Fibroblast of lung (primary cell): ENCODE data around the gene WDR7. TPM values are rescaled to one million over a fixed set of nuclear protein-coding genes. Genes with fewer than 3 reads are reported as not detected.

Experiments
- DNase-seq, 2 donors: peaks; one replicate each; pipeline versions ENCODE4 v3.0.0 to v3.0.0-alpha.2; 2010; ENCODE audit warnings: low read depth in 2 of 2
- H2AFZ ChIP-seq: 2 replicates; pipeline ENCODE4 v1.5.1; 2012; ENCODE audit warnings: low read length, control low read depth, inconsistent platforms
- H3K27ac ChIP-seq: 2 replicates; pipeline ENCODE4 v1.5.1; 2011; ENCODE audit warnings: low read length, control low read depth; ENCODE audit not compliant: insufficient read depth
- H3K27me3 ChIP-seq: 2 replicates; pipeline ENCODE4 v1.5.1; 2011; ENCODE audit warnings: mild to moderate bottlenecking, low read length; ENCODE audit not compliant: control insufficient read depth, insufficient read depth
- H3K36me3 ChIP-seq: 2 replicates; pipeline ENCODE4 v1.5.1; 2011; ENCODE audit warnings: low read length; ENCODE audit not compliant: control insufficient read depth, insufficient read depth
- H3K4me1 ChIP-seq: 2 replicates; pipeline ENCODE4 v1.5.1; 2011; ENCODE audit warnings: low read length; ENCODE audit not compliant: control insufficient read depth, insufficient read depth; ENCODE audit errors: extremely low read depth
- H3K4me2 ChIP-seq: 2 replicates; pipeline ENCODE4 v1.5.1; 2011; ENCODE audit warnings: low read length, control low read depth; ENCODE audit not compliant: insufficient read depth; ENCODE audit errors: extremely low read depth
- H3K4me3 ChIP-seq, 4 experiments: fragments of 200-600 bp in 1 of 4; sonication (generic) in 1 of 4; replicated peaks in 1 of 4; 2 replicates each; pipeline ENCODE4 v1.5.1; 2011 to 2016; ENCODE audit warnings: low read length in 4 of 4, low read depth in 3 of 4, mild to moderate bottlenecking in 3 of 4, control low read depth in 2 of 4, inconsistent platforms in 1 of 4, mixed read lengths in 1 of 4; ENCODE audit not compliant: insufficient read depth in 1 of 4; ENCODE audit errors: control extremely low read depth in 1 of 4
- H3K79me2 ChIP-seq: 2 replicates; pipeline ENCODE4 v1.5.1; 2012; ENCODE audit warnings: mild to moderate bottlenecking, low read length, inconsistent platforms; ENCODE audit not compliant: control insufficient read depth, insufficient read depth
- H3K9ac ChIP-seq: 2 replicates; pipeline ENCODE4 v1.5.1; 2011; ENCODE audit warnings: mild to moderate bottlenecking, low read length, control low read depth; ENCODE audit not compliant: insufficient read depth
- H3K9me3 ChIP-seq: 2 replicates; pipeline ENCODE4 v1.5.1; 2012; ENCODE audit warnings: low read depth, low read length; ENCODE audit not compliant: control insufficient read depth, insufficient read depth
- H4K20me1 ChIP-seq: 2 replicates; pipeline ENCODE4 v1.5.1; 2011; ENCODE audit warnings: low read length; ENCODE audit not compliant: control insufficient read depth, insufficient read depth; ENCODE audit errors: extremely low read depth
- CTCF ChIP-seq, 2 donors: IDR thresholded peaks in 1 of 2; conservative IDR thresholded peaks in 1 of 2; 1 replicate in 1 of 2; 2 replicates in 1 of 2; pipeline ENCODE4 v1.5.1; 2011 to 2012; ENCODE audit warnings: low read length in 2 of 2, control low read depth in 1 of 2, inconsistent platforms in 1 of 2, low read depth in 1 of 2, mild to moderate bottlenecking in 1 of 2
- EZH2 ChIP-seq: IDR thresholded peaks from 2 replicates; pipeline ENCODE4 v1.5.1; 2012; ENCODE audit warnings: low read length, control low read depth, mild to moderate bottlenecking; ENCODE audit errors: missing control alignments
- polyA plus RNA-seq, 2 donors: library from polyadenylated mRNA; depleted of rRNA in 1 of 2; stranded (reverse) in 1 of 2; unstranded in 1 of 2; fragments of >200 nt; gene quantifications; 2 replicates each; pipeline ENCODE4 v1.2.1, GENCODE V29; 2011 to 2012; ENCODE audit warnings: missing spikeins in 1 of 2
- total RNA-seq: library from RNA; depleted of rRNA; stranded (reverse); fragments of >200 nt; gene quantifications from 2 replicates; pipeline ENCODE4 v1.2.1, GENCODE V29; 2014

WDR7 gene
- total and polyA plus RNA-seq, 2 donors (not counting 1 experiment from before 2014, with no cell fraction given) = 7.2 to 27.2 TPM

GRCh38 chr18:56844556-56844955 is 193.4 kb downstream of the WDR7 start:
- no peaks in the 10 kb centered on the region for H3K27me3 ChIP-seq
- H3K4me1 ChIP-seq = no peaks in the 10 kb centered on the region
- no peaks in the 10 kb centered on the region for H3K79me2 ChIP-seq
- no peak overlapping the region for H3K4me3 ChIP-seq
- H4K20me1 ChIP-seq = no peaks in the 10 kb centered on the region
- H2AFZ ChIP-seq = no peak overlapping the region
- no peak overlapping the region for H3K9ac ChIP-seq
- H3K4me2 ChIP-seq = no peak overlapping the region
- TF ChIP-seq CTCF (conservative IDR thresholded peaks at IDR 0.05 in 1 of 2, IDR thresholded peaks at IDR 0.05 in 1 of 2; ENCODE audit: low read depth in 1 of 2, low read length in 2 of 2) = no peak
- H3K36me3 ChIP-seq = no peaks in the 10 kb centered on the region
- H3K9me3 ChIP-seq = no peaks in the 10 kb centered on the region
- DNase-seq = no peak
- H3K27ac ChIP-seq = no peak overlapping the region

GRCh38 chr18:56851774-56852173 is 200.6 kb downstream of the WDR7 start:
- no peak overlapping the region for H3K4me3 ChIP-seq
- H4K20me1 ChIP-seq = no peaks in the 10 kb centered on the region
- no peaks in the 10 kb centered on the region for H3K27me3 ChIP-seq
- H3K9ac ChIP-seq = no peak overlapping the region
- no peaks in the 10 kb centered on the region for H3K79me2 ChIP-seq
- DNase-seq = no peak
- no peak overlapping the region for H3K27ac ChIP-seq
- TF ChIP-seq CTCF (conservative IDR thresholded peaks at IDR 0.05 in 1 of 2, IDR thresholded peaks at IDR 0.05 in 1 of 2; ENCODE audit: low read depth in 1 of 2, low read length in 2 of 2) = no peak
- TF ChIP-seq EZH2 = no peak
- no peak overlapping the region for H3K4me2 ChIP-seq
- H3K4me1 ChIP-seq = no peaks in the 10 kb centered on the region
- no peaks in the 10 kb centered on the region for H3K9me3 ChIP-seq
- H3K36me3 ChIP-seq = no peaks in the 10 kb centered on the region
- no peak overlapping the region for H2AFZ ChIP-seq

- no peaks in the 10 kb centered on the region for H3K79me2 ChIP-seq
- no peak overlapping the region for H2AFZ ChIP-seq
- DNase-seq = no peak
- TF ChIP-seq CTCF (conservative IDR thresholded peaks at IDR 0.05 in 1 of 2, IDR thresholded peaks at IDR 0.05 in 1 of 2; ENCODE audit: low read depth in 1 of 2, low read length in 2 of 2) = no peak
- no peak for TF ChIP-seq EZH2
- no peak overlapping the region for H3K4me2 ChIP-seq
- H3K27me3 ChIP-seq = no peaks in the 10 kb centered on the region
- H3K36me3 ChIP-seq = no peaks in the 10 kb centered on the region
- H3K9me3 ChIP-seq = no peaks in the 10 kb centered on the region
- H4K20me1 ChIP-seq = no peaks in the 10 kb centered on the region
- H3K9ac ChIP-seq = no peak overlapping the region
- no peak overlapping the region for H3K4me3 ChIP-seq
- no peak overlapping the region for H3K27ac ChIP-seq
- no peaks in the 10 kb centered on the region for H3K4me1 ChIP-seq
These were observed 202.8 kb downstream of the WDR7 start for GRCh38 chr18:56853961-56854360.
